Measurements from ENCODE around the gene CYCS.

DNA sequence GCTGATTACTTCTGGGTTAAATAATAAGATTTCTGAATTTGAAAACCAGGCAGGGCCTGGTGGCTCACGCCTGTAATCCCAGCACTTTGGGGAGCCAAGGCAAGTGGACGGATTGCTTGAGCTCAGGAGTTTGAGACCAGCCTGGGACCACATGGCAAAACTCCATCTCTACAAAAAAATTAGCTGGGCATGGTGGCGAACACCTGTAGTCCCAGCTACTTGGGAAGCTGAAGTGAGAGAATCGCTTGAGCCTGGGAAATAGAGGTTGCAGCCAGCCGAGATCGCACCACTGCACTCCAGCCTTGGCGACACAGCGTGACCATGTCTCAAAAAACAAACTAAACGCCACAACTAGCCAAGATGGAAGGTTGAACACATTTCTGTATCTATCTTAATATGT lies 3.5 kb downstream of the CYCS start:
- TF ChIP-seq CTCF (IDR thresholded peaks at IDR 0.05; ENCODE audit: low read length) (no peak), EZH2phosphoT487 (IDR thresholded peaks at IDR 0.05; ENCODE audit: low read length) (no peak), EZH2 (optimal IDR thresholded peaks at IDR 0.05; ENCODE audit: low read depth, low read length) (no peak)

All from MM.1S (cell line).